SHP77 (cell line): ENCODE data around the gene ASPG.

Experiments used
- DNase-seq, 2 experiments: peaks; one replicate each; lab custom pipeline; 2025; lab: John Stamatoyannopoulos, UW

ASPG gene

GRCh38 chr14:104093366-104094055 lies 8.0 kb downstream of the ASPG start:
- DNase-seq = no peak

- DNase-seq = no peak
These were observed 8.7 kb downstream of the ASPG start for GRCh38 chr14:104094056-104094708.

DNA sequence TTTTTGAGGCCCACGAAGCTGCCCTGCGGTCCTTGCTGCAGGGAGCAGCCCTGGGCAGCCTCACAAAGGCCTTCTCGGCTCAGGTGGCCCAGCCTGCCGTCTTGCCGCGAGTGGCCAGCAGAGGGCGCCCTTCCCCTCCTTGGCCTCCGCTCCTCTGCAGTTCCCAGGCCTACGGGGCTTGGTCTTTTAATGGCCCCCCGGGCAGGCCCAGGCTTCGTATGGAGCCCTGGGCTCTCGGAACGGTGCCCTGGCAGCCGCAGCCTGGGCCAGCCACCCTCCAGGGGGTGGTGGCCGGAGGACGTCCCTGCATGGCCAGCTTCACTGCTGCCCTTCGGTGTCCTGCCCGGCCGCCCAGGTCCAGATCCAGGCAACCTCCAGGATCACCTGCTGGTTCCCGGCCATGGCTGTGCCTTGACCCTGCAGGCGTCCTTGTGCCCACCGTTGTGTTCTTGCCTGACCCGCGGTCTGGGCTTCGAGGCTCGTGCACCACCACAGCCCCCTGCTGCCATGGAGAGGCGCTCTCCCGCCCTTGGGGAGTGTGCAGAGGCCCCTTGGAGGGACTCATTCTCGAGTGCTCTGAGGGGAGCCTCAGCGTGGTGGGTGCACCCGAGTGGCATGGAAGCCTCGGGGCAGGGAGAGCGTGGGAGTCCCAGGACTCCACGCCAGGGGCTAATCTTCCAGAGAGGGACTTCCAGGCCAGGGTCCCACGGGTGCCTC lies 9.4 kb downstream of the ASPG start:
- peak in 1 of 2 experiments; percentile 21 for DNase-seq

DNA sequence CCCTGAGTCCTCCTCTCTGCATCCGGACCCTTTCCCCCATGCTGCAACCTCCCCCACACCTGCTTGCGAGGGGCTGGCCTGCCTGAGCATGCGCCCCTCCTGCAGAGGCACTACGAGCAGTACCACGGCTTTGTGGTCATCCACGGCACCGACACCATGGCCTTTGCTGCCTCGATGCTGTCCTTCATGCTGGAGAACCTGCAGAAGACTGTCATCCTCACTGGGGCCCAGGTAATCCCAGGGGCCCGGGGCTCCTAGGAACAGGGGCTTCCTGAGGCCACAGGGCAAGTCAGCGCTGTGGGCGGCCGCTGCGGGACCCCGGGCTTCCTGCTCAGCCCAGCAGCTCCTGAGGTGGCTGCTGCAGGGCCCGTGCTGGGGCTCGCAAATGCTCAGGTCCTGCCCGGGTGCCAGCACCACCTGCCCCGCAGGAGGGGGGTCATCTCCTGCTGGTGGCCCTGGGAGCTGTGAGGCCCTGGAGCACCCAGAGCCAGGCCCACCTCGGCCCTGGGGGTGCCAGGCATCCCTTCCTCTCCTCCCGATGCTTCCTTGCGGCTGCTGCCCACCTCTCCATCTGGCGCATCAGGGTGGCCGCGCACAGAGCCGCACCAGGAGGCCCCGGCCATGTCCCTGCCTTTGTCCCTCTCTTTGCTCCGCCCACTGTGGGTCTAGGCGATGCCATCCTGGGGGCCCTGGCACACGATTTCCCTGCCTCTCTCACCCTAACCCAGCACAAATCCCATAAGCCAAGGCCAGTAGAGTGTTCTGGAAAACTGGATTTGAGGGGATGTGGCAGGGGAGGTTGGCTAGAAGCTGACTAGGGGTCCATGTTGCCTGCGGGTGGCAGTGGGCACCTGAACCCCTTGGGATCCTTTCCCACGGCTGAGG lies 10.2 kb downstream of the ASPG start:
- DNase-seq = no peak

DNA sequence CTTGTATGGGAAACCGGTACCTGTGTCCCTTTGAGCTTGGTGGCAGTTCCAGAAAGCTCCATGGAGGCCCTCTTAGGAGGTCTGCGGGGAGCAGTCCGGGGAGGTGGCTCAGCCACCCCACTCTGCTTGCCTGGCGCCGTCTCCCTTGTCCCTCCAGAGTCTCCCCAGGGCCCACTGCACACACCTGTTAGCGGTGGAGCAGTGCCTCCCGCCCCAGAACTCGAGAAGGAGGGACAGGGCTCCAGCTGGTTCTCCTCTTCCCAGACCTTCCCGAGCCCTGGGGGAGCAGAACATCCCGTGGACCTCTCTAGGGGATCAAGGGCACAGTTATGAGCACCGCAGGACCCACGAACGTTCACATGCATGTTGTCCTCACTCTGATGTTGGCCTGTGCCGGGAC lies 10.8 kb downstream of the ASPG start:
- DNase-seq = no peak

DNA sequence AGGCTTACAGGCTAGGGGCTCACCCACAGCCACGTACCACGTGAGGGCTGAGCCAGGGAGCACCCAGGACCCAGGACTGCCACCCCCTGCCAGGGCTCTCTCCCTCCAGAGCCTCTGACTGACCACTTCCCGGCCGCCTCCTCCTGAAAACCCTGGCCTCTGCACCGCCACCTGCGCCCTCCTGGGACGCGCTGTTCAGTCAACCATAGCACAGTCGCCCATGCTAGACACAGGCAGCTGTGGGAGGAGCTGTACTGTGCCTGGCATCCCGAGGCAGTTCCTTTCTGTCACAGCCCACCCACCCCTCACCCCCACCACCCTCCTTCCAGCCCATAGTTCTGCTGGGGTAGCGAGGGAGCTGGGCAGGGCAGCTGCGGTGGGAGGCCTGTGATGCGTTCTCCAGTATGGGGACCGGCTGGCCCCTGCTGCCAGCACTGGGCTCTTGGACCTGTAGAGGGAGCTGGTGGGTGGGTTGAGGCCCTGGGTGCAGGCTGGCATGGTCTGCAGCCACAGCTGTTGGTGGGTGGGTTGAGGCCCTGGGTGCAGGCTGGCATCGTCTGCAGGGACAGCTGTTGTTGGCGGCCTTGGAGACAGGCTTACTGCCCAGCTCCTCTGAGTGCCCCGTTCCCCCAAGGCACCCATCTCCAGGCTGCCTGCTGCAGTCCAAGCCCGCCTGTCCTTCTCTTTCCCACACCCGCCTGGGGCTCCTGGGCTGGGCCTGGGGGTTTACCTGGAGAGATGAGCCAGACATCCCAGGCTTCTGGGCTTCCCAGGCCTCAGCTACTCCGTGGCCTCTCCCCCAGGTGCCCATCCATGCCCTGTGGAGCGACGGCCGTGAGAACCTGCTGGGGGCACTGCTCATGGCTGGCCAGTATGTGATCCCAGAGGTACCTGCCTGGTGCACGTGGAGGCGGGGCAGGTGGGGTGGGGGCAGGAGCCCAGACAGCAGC lies 11.5 kb downstream of the ASPG start:
- peak in 1 of 2 experiments; percentile 20 for DNase-seq

GRCh38 chr14:104098272-104099095 lies 13.0 kb downstream of the ASPG start:
- DNase-seq = no peak

- no peak for DNase-seq
These were observed 13.9 kb downstream of the ASPG start for GRCh38 chr14:104099096-104100041.

GRCh38 chr14:104100171-104101085 lies 14.9 kb downstream of the ASPG start:
- no peak for DNase-seq

- no peak for DNase-seq
These were observed 15.7 kb downstream of the ASPG start for GRCh38 chr14:104101086-104101621.

GRCh38 chr14:104101651-104102281 lies 16.3 kb downstream of the ASPG start:
- DNase-seq = no peak

DNA sequence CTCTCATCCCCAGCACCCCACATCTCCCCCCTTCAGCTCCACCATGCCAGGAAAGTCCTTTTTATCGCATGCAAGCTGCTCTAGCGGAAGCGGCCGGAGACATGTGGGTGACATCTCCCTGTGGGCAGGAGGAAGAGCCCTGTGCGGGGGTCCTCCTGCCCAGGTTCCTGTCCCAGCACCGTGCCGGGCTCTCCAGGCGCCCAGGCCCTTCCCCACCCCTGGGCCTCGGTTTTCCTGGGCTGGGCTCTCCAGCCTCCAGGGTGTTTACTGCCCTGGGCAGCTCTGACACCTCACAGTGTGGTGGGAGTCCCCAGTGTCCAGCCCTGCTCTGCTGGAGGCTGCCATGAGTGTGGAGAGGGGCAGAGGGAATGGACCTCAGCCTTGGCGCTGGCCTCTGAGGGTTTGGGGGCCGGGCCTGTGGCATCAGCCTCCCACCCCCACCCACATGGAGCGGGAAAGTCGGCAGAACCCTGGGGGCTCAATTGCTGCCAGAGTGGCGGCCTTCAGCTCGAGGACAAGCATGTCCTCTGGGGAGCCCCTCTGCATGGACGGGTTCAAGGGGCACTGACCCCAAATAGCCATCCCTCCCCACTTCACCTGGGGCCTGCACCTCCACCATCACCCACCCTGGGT lies 16.9 kb downstream of the ASPG start:
- no peak for DNase-seq

DNA sequence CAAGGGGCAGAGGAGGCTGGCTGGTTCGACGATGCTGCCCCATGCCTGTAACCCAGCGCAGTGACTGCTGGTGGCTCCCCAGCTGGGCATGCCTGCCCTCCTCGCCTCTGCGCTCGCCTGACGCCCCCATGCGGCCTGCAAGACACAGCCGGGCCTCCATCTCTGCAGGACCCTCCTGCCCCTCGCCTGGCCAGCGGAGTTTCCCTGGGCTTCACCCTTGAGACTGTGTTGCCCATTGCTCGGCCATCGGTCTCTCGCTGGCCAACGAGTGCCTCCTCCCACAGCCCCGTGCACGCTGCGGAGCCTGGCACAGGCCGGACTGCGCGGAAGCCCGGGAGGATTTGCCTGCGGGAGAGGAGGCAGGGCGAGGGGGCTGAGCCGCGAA lies 17.6 kb downstream of the ASPG start:
- no peak for DNase-seq

GRCh38 chr14:104103446-104104075 lies 18.1 kb downstream of the ASPG start:
- no peak for DNase-seq

DNA sequence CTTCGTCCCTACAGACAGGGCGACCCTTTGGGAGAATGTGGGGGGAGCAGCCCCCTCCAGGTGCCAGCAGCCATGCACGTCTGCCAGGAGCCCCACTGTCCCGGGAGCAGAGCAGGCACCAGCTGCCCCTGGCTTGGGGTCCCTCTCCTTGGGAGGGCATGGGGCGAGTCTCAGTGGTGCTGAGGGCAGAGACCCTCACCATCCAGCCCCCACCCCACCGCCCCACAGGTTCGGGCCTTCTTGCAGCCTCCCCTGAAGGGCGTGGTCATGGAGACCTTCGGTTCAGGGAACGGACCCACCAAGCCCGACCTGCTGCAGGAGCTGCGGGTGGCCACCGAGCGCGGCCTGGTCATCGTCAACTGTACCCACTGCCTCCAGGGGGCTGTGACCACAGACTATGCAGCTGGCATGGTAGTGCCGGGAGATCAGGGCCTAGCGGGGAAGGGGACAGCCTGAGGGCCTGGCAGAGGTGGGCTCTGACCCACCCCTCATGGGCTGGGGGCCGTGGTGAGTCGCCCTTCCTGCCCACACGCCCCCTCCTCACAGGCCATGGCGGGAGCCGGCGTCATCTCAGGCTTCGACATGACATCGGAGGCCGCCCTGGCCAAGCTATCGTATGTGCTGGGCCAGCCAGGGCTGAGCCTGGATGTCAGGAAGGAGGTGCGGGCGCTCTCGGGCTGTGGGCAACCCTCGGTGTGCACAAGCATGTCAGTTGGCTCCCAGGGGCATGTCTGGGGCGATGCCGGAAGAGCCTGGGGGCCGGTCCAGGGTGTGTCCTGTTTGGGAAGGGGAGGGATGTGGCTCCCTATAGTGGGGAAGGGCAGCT lies 18.8 kb downstream of the ASPG start:
- DNase-seq = no peak
